ENCODE measurements around the gene FRAT1. TPM values are rescaled to one million over a fixed set of nuclear protein-coding genes. Genes with fewer than 3 reads are reported as not detected.

Gene FRAT1
- total RNA-seq, 1 experiment from 2014 or later: 1.7 TPM

DNA sequence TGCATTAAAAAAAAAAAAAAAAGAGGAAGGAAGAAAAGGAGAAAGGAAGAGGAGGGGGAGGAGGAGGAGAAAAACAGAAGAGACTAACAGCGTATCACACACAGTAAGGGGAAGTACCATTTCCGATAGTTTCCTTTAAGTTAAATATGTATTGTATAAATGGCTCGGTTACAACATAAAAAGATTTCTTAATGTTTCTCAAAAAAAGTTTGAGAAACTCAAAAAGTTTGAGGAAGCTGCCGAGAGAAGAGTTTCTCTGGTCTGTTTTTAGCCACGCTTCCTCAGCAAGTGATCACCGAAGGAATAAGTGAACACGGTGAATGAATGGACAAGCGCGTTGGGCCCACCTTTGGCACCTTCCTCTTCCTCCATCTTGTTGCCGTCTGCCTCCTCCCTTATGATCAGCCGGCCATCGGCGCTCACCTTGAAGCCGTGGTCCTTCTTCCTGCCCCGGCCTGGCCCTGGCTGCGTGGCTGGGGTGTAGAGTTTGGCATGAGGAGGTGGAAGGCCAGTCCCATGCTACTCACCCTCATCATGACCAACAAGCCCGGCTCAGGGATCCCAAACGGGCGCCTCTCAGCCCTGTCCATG lies 46.8 kb downstream of the FRAT1 start:
- Histone ChIP-seq H3K79me2 (ENCODE audit: insufficient read depth, low read length) (no peaks in the 10 kb centered on the region), H3K4me3 (replicated peaks in 1 of 2; ENCODE audit: low read depth in 1 of 2, low read length in 2 of 2) (no peak overlapping the region), H3K9me2 (ENCODE audit: insufficient read depth) (no peaks in the 10 kb centered on the region), H3K36me3 (ENCODE audit: control insufficient read depth in 1 of 2, insufficient read depth in 2 of 2, low read length in 2 of 2) (peaks cover 17 to 60% of the 10 kb centered on the region in 2 experiments), H3K9ac (ENCODE audit: low read length) (no peak overlapping the region), H3K27ac (ENCODE audit: low read depth, low read length) (no peak overlapping the region), H2AFZ (ENCODE audit: low read depth, low read length, poor library complexity, severe bottlenecking) (no peak overlapping the region), H4K20me1 (ENCODE audit: insufficient read depth) (no peaks in the 10 kb centered on the region), H3K4me2 (ENCODE audit: low read length) (no peak overlapping the region), H3K4me1 (ENCODE audit: control insufficient read depth in 1 of 2, insufficient read depth in 2 of 2, low read length in 2 of 2) (no peaks in the 10 kb centered on the region), H3K27me3 (ENCODE audit: insufficient read depth, low read length) (no peaks in the 10 kb centered on the region), H3K9me3 (ENCODE audit: control insufficient read depth in 1 of 2, insufficient read depth in 1 of 2, low read depth in 1 of 2, low read length in 2 of 2) (no peaks in the 10 kb centered on the region)
- DNase-seq (ENCODE audit: low read depth, low spot score): no peak
- intact Hi-C loops (cut with micrococcal nuclease): no loop called here
- no peak for ATAC-seq
- ChIA-PET RAD21 (ENCODE audit: low non-redundant PET in 1 of 2, low total read pairs in 2 of 2, uncharacterized antibody in 2 of 2, unreplicated experiment in 2 of 2) (no interaction called here), POLR2A (no interaction called here), CTCF (no interaction called here)
- BruUV-seq (replicated peaks): no TSS peak
- no peak for TF ChIP-seq CBX3 (IDR thresholded peaks at IDR 0.05; ENCODE audit: low read depth)
- TF ChIP-seq, protein P1, sequence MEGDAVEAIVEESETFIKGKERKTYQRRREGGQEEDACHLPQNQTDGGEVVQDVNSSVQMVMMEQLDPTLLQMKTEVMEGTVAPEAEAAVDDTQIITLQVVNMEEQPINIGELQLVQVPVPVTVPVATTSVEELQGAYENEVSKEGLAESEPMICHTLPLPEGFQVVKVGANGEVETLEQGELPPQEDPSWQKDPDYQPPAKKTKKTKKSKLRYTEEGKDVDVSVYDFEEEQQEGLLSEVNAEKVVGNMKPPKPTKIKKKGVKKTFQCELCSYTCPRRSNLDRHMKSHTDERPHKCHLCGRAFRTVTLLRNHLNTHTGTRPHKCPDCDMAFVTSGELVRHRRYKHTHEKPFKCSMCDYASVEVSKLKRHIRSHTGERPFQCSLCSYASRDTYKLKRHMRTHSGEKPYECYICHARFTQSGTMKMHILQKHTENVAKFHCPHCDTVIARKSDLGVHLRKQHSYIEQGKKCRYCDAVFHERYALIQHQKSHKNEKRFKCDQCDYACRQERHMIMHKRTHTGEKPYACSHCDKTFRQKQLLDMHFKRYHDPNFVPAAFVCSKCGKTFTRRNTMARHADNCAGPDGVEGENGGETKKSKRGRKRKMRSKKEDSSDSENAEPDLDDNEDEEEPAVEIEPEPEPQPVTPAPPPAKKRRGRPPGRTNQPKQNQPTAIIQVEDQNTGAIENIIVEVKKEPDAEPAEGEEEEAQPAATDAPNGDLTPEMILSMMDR (IDR thresholded peaks at IDR 0.05 in 2 of 3, conservative IDR thresholded peaks at IDR 0.05 in 1 of 3; ENCODE audit: borderline replicate concordance in 1 of 3, insufficient read depth in 1 of 3, low read depth in 2 of 3, low read length in 2 of 3): no peak
- no peak for TF ChIP-seq EGR1 (IDR thresholded peaks at IDR 0.05; ENCODE audit: low read depth)
- TF ChIP-seq ZFX (IDR thresholded peaks at IDR 0.05): no peak
- TF ChIP-seq POLR2AphosphoS5 (IDR thresholded peaks at IDR 0.05; ENCODE audit: low read depth, low read length): no peak
- TF ChIP-seq, protein P2, sequence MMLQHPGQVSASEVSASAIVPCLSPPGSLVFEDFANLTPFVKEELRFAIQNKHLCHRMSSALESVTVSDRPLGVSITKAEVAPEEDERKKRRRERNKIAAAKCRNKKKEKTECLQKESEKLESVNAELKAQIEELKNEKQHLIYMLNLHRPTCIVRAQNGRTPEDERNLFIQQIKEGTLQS (IDR thresholded peaks at IDR 0.05): no peak
- TF ChIP-seq FOSL1 (IDR thresholded peaks at IDR 0.05; ENCODE audit: low read depth): no peak
- no peak for TF ChIP-seq SIN3A (IDR thresholded peaks at IDR 0.05; ENCODE audit: low read depth)
- TF ChIP-seq RAD21 (IDR thresholded peaks at IDR 0.05; ENCODE audit: low read depth): no peak
- TF ChIP-seq, protein P3, sequence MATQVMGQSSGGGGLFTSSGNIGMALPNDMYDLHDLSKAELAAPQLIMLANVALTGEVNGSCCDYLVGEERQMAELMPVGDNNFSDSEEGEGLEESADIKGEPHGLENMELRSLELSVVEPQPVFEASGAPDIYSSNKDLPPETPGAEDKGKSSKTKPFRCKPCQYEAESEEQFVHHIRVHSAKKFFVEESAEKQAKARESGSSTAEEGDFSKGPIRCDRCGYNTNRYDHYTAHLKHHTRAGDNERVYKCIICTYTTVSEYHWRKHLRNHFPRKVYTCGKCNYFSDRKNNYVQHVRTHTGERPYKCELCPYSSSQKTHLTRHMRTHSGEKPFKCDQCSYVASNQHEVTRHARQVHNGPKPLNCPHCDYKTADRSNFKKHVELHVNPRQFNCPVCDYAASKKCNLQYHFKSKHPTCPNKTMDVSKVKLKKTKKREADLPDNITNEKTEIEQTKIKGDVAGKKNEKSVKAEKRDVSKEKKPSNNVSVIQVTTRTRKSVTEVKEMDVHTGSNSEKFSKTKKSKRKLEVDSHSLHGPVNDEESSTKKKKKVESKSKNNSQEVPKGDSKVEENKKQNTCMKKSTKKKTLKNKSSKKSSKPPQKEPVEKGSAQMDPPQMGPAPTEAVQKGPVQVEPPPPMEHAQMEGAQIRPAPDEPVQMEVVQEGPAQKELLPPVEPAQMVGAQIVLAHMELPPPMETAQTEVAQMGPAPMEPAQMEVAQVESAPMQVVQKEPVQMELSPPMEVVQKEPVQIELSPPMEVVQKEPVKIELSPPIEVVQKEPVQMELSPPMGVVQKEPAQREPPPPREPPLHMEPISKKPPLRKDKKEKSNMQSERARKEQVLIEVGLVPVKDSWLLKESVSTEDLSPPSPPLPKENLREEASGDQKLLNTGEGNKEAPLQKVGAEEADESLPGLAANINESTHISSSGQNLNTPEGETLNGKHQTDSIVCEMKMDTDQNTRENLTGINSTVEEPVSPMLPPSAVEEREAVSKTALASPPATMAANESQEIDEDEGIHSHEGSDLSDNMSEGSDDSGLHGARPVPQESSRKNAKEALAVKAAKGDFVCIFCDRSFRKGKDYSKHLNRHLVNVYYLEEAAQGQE (IDR thresholded peaks at IDR 0.05; ENCODE audit: low read depth): no peak
- TF ChIP-seq SRF (IDR thresholded peaks at IDR 0.05; ENCODE audit: low read depth): no peak

Measured in HCT116 (cell line).